ENCODE measurements around the gene GUCA1C. TPM values are rescaled to one million over a fixed set of nuclear protein-coding genes. Genes with fewer than 3 reads are reported as not detected.

The GUCA1C gene, protein sequence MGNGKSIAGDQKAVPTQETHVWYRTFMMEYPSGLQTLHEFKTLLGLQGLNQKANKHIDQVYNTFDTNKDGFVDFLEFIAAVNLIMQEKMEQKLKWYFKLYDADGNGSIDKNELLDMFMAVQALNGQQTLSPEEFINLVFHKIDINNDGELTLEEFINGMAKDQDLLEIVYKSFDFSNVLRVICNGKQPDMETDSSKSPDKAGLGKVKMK
- polyA plus RNA-seq (ENCODE audit: insufficient read length in 3 of 3): under 1 TPM; 0.18 to 0.64 (median 0.21) TPM

DNA sequence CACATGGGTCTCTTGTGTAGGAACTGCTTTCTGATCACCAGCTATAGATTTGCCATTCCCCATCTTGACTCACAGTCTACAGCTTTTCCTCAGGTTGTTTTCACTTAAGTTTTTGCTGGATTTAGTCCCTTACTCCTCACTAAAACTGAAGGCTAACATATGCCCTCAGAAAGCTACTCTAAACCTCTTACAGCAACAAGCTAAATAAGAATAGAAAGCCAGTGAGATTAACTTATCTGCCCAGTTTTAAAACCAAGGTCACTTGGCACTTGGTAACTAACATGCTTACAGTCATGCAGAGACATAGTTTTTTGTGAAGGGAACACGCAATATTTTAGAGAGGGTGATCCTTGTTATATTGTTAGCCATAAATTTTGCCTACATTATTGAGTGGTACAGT, at the start of gene GUCA1C:
Gene GUCA1C (minus strand): TSS at position 180 of the 400 bp plus-strand sequence. CDS start 117 bp downstream, at position 63.
- DNase-seq (ENCODE audit: low read depth in 3 of 3, low spot score in 2 of 3): no peak

DNA sequence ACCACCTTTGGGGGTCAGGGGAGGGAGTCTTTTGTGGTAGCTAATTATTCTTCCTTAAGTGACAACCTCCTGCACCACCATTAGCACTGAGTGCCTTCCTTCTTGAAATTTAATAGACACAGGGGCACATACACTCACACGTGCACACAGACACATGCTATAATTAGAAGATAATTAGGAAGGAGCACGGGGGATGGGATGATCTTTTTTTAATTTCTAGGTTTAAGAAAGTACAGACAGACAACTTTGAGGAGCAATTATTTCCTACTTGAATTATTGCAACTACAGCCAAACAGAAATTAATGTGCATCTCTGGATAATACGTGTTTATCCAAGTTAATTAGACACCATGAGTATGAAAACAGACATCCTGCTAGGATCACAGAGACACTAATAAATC, 44.8 kb upstream of the GUCA1C start:
- DNase-seq (ENCODE audit: low read depth in 3 of 3, low spot score in 2 of 3): no peak

DNA sequence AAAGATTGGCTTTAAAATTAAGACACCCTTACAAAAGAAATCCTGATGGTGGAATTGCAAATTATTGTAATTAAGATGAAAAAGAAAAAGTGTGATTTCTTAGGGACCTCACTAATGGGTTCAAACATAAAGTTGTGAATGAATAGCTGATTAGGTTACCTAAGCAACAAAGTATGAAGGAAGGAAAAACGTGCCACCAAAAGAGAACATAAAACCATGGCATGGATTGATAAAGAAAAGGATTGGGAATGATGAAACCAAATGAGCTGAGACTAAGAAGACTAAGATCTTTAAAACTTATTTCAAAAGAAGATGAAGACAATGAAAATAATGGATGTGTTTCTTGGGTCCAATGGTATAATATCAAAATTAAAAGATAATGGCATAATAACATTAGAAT, 32.2 kb upstream of the GUCA1C start:
- no peak for DNase-seq (ENCODE audit: low read depth in 3 of 3, low spot score in 2 of 3)

DNA sequence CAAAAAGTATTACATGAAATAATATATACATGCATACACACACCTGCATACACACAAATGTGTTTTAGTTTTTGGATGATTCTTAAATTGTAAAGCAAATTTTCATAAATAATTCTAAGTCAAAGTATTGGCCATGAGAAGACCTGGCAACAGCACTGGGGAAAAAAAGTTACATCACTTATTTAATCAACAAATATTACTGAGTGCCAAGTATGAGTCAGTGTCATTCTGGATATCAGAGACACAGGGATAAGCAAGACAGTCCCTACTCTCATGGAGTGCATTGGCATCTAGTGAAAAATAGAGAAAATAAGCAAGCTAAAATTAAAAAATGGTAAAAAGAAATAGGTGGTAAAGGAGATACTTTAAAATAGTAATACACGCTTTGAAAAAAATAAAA, 29.4 kb upstream of the GUCA1C start:
- no peak for DNase-seq (ENCODE audit: low read depth in 3 of 3, low spot score in 2 of 3)

DNA sequence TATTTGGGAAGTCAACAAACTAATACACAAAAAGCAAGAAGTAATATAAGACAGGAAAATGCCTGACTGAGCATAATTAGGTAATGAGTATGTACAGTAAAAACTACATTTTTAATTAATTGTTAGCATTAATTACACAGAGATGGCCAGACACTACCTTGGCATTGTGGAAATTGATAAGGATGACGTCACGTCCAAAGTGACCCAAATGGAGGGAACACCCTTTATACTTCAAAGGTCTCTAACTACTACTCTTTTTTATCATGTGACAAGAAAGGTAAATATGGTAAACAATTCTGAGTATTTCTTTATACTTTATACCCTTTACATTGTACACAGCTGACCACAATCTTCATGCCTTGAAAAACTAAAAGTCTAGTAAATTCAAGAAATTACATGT, 22.4 kb upstream of the GUCA1C start:
- DNase-seq (ENCODE audit: low read depth in 3 of 3, low spot score in 2 of 3): no peak

DNA sequence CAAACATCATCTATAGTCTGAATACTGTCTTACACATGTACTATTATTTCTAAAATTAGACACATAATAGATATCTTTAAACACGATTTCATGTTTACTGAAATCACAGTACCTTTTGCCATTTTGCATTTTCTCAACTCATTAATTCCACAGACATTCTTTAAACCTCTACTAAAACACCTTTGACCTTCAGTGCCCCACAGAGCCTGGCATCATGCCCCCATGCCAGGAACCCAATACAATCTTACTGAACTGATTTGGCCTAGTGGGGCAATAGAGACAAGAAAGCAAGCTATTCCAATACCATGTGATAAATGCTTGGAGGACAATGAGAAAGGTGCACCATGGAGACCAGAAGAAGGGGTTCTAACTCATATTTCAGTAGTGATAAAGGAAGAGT, 19.3 kb upstream of the GUCA1C start:
- no peak for DNase-seq (ENCODE audit: low read depth in 3 of 3, low spot score in 2 of 3)

DNA sequence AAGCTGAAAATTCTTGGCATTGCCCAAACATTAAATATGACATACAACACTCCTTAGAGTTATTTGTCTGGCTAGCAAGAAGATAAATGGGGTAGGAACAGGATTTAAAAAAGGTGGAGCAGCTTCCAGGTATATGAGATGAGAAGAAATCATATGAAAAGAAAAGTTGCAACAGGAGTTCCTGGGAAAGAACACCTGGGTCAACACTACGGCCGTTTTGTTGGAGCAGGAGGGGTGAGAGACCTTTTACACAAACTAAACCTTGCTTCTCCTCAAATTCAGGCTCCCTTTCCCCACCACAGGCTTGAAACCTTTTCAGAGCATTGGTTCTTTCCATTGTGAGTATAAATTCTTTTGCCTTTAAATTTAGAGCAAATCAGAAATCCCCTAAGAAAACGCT, 18.8 kb upstream of the GUCA1C start:
- DNase-seq (ENCODE audit: low read depth in 3 of 3, low spot score in 2 of 3): no peak

DNA sequence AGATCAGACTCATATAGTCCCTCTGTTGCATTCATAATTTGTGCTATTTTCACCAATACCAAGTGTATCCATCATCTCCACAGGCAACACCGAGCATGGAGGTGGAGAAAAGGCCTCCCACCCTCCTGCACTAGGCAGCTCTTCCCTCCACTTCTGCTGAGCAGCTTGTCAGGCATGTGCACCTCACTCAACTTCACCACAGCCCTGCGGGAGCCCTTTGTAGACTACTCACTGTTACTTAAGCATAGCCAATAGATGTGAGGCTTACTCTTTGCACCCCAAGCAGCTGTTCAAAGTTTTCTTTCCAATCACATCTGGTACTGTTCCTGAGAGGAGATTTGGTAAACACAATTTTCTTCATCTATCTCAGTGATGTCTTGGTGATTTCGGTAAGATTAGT, 16.9 kb upstream of the GUCA1C start:
- DNase-seq (ENCODE audit: low read depth in 3 of 3, low spot score in 2 of 3): no peak

DNA sequence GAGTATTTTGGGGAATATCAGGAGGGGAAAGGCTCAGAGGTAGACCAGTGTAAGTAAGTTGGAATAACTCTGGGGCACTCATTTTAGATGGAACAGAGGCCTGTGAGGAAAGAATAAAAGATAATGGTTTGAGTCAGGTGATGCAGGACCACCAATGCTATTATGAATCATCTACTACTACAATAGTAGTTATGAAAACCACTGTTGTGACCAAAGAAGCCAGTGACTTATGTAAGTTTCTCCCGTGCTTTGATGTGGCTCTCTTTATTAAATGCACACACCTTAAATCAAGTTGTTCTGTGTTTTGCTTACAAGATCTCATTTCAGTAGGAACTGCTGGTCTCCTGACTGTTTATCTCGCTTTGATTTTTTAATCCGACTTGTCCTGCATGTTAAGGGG, 13.1 kb upstream of the GUCA1C start:
- no peak for DNase-seq (ENCODE audit: low read depth in 3 of 3, low spot score in 2 of 3)

DNA sequence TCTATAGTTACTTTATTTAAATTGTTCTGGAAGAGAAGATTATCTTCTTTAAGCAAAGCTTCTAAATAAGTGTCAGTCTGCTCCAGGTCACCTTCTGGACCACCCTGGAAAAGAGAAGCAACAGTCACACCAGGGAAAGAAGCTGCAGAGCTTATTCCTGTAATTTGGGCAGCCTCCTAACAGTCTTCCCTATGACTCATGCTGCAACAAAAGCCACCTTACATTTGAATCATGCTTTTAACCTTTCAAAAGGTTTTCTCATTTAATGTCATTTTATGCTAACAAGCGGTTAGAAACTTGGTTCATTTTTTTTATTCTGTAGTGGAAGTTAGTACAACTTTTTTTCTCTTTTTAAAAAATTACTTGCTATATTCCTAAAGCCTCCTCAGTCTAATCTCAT, 5.3 kb upstream of the GUCA1C start:
- no peak for DNase-seq (ENCODE audit: low read depth in 3 of 3, low spot score in 2 of 3)

DNA sequence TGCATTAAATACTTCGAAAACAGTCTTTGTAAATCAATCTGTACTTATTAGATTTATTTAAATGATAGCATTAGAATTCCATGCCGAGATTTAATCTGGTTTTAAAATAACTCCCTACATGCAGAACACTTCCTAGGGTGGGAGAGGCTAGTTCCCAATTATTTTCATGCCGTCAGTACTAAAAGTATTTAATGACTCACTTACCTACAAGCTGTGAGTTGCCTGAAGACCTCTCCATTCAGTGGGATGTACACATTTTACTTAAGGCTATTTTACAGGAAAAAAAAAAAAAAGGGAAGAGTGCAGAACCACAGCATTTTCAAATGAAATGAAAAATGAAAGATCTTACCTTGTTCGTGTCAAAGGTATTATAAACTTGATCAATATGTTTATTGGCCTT, 469 bp downstream of the GUCA1C start:
- no peak for DNase-seq (ENCODE audit: low read depth in 3 of 3, low spot score in 2 of 3)

DNA sequence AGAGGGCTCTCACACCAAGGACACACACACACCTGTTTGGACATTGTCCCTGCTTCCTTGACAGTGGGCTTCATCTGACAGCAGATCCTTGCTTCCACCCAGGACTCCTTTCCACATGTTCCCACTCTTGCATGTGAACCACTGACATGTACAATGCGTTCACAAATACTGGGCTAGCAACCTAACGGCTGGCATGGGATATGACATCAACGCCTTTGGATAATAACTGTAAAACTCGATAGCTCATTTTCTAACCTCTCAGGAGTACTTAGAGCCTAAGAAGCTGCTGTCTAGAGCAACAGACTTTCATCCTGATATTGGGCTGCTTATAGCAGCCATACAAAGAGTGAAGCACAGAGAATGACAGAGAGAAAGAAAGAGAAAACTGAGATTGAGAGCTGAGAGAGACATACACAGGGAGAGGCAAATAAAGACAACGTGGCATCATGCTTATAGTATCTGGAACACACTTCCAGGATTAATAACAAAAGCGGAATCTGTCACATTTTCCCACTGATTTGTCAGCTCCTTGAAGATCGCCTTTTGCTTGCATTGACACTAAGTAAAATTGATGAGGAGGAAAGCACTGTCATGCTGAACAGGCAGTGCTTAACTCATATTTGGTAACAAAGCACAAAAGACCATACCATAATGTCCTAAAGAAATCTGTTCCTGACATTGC, 1.7 kb downstream of the GUCA1C start:
- DNase-seq (ENCODE audit: low read depth in 3 of 3, low spot score in 2 of 3): no peak

DNA sequence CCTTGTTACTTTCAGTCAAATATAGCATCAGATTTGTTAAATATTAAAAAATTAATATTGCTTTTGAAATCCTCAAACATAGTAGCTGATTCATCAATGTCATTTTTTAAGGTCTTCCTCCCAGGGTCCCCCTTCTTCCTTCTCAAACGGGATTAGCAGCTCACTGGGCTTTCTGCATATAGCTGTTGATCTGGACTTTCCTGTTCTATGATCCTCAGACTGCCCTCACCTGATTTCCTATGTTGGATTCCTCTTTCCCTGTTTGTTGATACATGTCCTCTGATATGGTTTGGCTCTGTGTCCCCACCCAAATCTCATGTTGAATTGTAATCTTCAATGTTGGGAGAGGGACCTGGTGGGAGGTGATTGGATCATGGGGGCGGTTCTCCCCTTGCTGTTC, 5.8 kb downstream of the GUCA1C start:
- DNase-seq (ENCODE audit: low read depth in 3 of 3, low spot score in 2 of 3): no peak

DNA sequence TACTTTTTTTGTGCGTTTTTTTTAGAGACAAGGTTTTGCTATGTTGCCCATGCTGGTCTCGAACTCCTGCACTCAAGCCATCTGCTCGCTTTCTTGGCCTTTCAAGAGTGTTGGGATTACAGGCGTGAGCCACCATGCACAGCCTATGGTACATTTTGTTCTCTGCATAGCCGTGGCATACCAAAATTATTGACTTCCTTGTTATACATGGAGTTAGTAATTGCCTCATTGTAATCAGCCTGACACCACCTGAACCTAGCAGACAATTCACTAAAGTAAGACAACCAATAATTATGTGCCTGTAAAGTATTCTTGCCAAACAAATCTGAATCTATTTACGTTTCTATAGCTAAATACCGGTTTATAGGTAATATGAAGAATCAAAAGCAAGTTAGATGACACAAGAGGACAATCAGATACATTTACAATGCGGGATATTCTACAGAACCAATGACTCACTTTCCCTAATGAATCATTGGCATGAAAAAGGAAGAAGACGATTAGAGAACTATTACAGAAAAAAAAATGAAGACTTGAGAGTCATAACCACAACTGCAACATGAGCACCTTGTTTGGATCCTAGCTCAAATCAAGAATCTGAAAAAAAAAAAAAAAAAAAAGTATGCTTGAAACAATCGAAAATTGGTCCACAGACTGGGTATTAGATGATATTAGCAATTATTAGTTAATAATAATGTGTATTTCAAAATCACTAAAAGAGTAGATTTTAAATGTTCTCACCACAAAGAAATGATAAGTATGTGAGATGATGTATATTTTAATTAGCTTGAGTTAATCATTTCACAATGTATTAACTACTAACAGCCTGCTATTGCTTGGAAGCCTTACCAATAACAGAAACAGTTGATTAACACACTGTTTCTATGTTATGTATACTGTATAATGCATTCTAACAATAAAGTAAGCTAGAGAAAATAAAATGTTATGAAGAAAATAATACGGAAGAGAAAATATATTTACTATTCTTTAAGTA, 7.1 kb downstream of the GUCA1C start:
- DNase-seq (ENCODE audit: low read depth in 3 of 3, low spot score in 2 of 3): no peak

DNA sequence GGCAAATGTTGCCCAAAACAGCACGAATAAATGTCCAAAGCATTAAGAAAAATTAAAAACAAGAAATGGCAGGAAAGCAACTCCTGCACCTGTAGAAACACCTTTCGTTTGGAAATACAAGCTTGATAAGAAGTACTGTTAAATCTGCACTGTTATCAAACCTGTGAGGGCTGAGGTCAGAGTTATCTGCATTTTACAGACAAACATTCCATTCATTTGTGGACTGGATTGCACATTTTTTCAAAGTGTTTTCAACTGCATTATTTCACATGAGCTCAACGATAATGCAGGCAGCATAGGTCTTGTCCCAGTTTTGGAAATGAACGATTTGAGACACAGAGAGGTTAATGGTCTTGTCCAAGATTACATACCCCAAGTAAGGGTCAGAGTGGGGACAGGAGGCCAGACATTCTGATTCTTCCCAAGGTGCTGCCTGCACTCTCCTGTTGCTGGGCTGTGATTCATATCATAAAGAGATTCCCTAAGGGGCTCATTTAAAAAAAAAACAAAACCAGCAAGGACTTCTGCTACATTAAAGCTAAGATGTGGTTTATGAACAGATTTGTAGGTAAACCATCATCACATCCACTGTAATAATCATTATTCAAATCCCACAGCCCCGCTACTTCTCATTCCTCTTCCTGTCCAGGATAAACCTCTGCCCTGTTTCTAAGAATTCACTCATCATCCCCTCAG, 13.0 kb downstream of the GUCA1C start:
- no peak for DNase-seq (ENCODE audit: low read depth in 3 of 3, low spot score in 2 of 3)

DNA sequence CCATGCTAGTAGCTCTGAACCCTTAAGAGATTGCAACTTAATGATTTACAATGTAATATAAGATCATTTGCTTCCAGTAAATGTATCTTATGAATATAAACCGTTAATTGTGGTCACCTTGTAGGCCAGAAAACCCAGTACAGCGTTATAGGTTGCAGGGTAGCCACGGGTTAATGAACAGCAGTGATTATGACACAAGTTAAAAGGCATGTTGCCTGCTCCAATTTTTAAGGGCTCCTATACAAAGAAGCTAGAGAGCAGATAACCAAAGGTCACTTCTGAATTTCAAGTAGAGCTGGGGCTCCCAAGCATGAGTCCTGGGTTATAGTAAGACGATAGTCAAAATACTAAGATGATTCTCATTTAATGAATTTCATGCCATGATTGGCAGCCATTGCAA, 13.5 kb downstream of the GUCA1C start:
- no peak for DNase-seq (ENCODE audit: low read depth in 3 of 3, low spot score in 2 of 3)

DNA sequence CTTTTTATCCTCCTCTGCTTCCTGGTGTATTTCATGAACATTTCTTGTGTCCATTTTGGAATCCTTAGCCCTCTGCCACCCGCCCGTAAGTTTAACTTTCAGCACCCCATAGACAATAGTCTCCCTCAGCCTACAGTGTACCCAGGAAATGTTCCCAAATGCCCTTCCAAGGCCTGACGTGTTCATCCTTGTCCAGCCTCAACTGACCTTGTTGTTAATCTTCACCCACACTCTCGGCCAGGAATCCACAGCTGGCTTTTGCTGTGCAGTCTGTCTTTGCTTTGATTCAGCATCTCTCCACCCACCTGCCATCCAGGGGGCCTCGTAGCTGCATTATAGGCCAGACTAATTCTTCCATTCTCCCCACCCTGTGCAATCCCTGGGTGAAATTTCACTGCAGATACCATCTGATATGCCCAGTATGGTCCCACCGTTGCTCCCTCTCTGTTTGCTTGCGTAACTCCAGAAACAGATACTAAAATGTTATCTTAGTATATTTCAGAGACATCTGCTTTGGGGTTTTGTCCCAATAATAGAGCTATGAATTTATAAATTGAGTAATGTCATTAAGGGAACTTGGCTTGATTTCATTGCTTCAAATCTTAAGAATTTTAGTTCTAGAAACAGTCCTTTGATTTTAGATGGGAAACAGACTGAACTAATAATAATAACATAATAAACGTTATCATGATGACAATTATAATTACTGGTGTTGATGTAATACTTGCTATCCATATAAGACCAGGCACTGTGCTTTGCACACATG, 16.6 kb downstream of the GUCA1C start:
- DNase-seq (ENCODE audit: low read depth in 3 of 3, low spot score in 2 of 3): no peak

DNA sequence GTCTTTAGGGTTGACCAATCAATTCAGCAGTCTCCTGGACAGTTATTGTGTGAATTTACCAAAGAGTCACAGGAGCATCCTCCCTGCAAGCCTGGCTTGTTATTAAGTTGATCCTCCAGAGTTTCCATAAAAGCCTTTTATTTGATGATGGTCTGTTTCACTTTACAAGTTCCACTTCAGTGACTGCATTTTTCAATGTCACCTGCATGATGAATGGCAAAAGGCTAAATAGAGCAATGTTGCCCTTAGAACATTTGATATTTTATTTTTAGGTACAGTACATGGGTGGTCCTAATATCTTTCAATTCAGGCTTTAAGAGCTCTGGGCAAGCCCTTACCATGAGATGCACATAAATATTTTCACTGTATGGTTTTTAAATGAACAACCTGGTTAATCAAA, 22.6 kb downstream of the GUCA1C start:
- DNase-seq (ENCODE audit: low read depth in 3 of 3, low spot score in 2 of 3): no peak

DNA sequence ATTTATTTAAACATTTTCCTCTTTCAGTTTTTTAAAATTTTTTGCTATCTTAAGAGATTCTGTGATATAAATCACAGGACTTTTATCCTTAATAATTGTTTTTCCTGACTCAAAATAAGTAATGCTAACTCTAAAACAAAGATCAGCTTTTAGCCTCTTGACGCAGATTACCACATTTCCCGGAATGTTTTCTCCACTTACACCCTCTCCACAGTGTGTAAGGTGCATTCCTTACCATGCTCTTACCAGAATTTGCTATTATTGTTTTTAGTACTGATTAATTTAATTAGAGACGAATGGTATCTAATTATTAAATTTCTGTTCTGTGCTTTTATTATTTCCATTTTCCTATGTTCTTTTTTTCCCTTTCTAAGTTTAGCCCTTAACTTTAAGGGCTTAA, 34.8 kb downstream of the GUCA1C start:
- no peak for DNase-seq (ENCODE audit: low read depth in 3 of 3, low spot score in 2 of 3)

Data from right renal cortex interstitium (tissue), 3 donors.